Measurements from ENCODE around the gene MAST4.
"Not testable (repeated sequence)": the region's sequence is repeated elsewhere in the genome, so short reads cannot be mapped to it uniquely, and the experiment has no call there.

The MAST4 gene

GRCh38 chr5:66742896-66743247 lies 146.7 kb downstream of the MAST4 start:
- DNase-seq (ENCODE audit: low read depth in 3 of 3), result no peak

- no peak for DNase-seq (ENCODE audit: low read depth in 3 of 3)
Observed at GRCh38 chr5:66743344-66743743, 147.2 kb downstream of the MAST4 start.

GRCh38 chr5:66744040-66744439 lies 147.8 kb downstream of the MAST4 start:
- DNase-seq (ENCODE audit: low read depth in 3 of 3), result peak in 1 of 3 experiments; percentile 1

GRCh38 chr5:66745297-66745696 lies 149.1 kb downstream of the MAST4 start:
- DNase-seq (ENCODE audit: low read depth in 3 of 3), result no peak

GRCh38 chr5:66747607-66748006 lies 151.4 kb downstream of the MAST4 start:
- DNase-seq (ENCODE audit: low read depth in 3 of 3), result no peak

- not testable (repeated sequence) for DNase-seq (ENCODE audit: low read depth in 3 of 3)
Observed at GRCh38 chr5:66752668-66753067, 156.5 kb downstream of the MAST4 start.

GRCh38 chr5:66757219-66757833 lies 161.1 kb downstream of the MAST4 start:
- DNase-seq (ENCODE audit: low read depth in 3 of 3), result peak in 1 of 3 experiments; percentile 5

GRCh38 chr5:66757834-66758371 lies 161.7 kb downstream of the MAST4 start:
- DNase-seq (ENCODE audit: low read depth in 3 of 3), result no peak

- no peak for DNase-seq (ENCODE audit: low read depth in 3 of 3)
Observed at GRCh38 chr5:66769030-66769733, 173.0 kb downstream of the MAST4 start.

- no peak for DNase-seq (ENCODE audit: low read depth in 3 of 3)
Observed at GRCh38 chr5:66769839-66770617, 173.8 kb downstream of the MAST4 start.

GRCh38 chr5:66777868-66778267 lies 181.7 kb downstream of the MAST4 start:
- no peak for DNase-seq (ENCODE audit: low read depth in 3 of 3)

- DNase-seq (ENCODE audit: low read depth in 3 of 3), result no peak
Observed at GRCh38 chr5:66779528-66779927, 183.3 kb downstream of the MAST4 start.

- DNase-seq (ENCODE audit: low read depth in 3 of 3), result no peak
Observed at GRCh38 chr5:66788556-66788955, 192.4 kb downstream of the MAST4 start.

- DNase-seq (ENCODE audit: low read depth in 3 of 3), result no peak
Observed at GRCh38 chr5:66789434-66789833, 193.2 kb downstream of the MAST4 start.

- no peak for DNase-seq (ENCODE audit: low read depth in 3 of 3)
Observed at GRCh38 chr5:66793049-66793448, 196.9 kb downstream of the MAST4 start.

GRCh38 chr5:66795682-66796081 lies 199.5 kb downstream of the MAST4 start:
- DNase-seq (ENCODE audit: low read depth in 3 of 3), result no peak

GRCh38 chr5:66796305-66797292 lies 200.4 kb downstream of the MAST4 start:
- no peak for DNase-seq (ENCODE audit: low read depth in 3 of 3)

- DNase-seq (ENCODE audit: low read depth in 3 of 3), result no peak
Observed at GRCh38 chr5:66802941-66803340, 206.7 kb downstream of the MAST4 start.

GRCh38 chr5:66805514-66806430 lies 209.6 kb downstream of the MAST4 start:
- DNase-seq (ENCODE audit: low read depth in 3 of 3), result no peak

GRCh38 chr5:66807743-66808142 lies 211.6 kb downstream of the MAST4 start:
- no peak for DNase-seq (ENCODE audit: low read depth in 3 of 3)
